K562 (cell line): ENCODE results near the gene C7orf57. TPM values are rescaled to one million over a fixed set of nuclear protein-coding genes. Genes with fewer than 3 reads are reported as not detected.

Experiments
- ATAC-seq: fragments of 200-7000 bp; cut with Tn5 transposase; 3 replicates; pipeline ENCODE4 v1.9.1; 2020; ENCODE audit warnings: moderate library complexity
- BruUV-seq: library from RNA; stranded (reverse); fragments of 400-500 nt; replicated peaks from 2 replicates; lab custom pipeline; 2021; lab: Mats Ljungman, UMichigan
- CTCF ChIA-PET: fragments of 300-600 bp; formaldehyde crosslinking; extraction: SDS; loops from one replicate; lab custom pipeline; 2021; ENCODE audit warnings: low intra/inter-chr PET ratio; lab: Yijun Ruan, JAX
- POLR2A ChIA-PET: fragments of 300-600, 350-650 bp; sonication (Branson Sonifier 250); formaldehyde crosslinking; extraction: SDS; loops from one replicate; lab custom pipeline; 2021; ENCODE audit warnings: antibody characterized with exemption, inconsistent platforms; lab: Yijun Ruan, JAX
- DNase-seq, 4 experiments: peaks; one replicate each; pipeline versions ENCODE4 v3.0.0 to v3.0.0-alpha.2; 2011 to 2018; ENCODE audit warnings: low spot score in 3 of 4, mixed read lengths in 3 of 4; ENCODE audit errors: extremely low read depth in 1 of 4
- FAIRE-seq: peaks from 2 replicates; lab custom pipeline; 2011; peaks lifted over from hg19 to GRCh38; lab: Jason Lieb, UNC
- H2AFZ ChIP-seq: 2 replicates; pipeline ENCODE4 v1.6.0; 2011; ENCODE audit warnings: low read depth, low read length, control low read depth, inconsistent platforms
- H3K27ac ChIP-seq: fragments of 200-600 bp; 3 replicates; pipeline ENCODE4 v1.8.0; 2011; ENCODE audit warnings: low read depth, mild to moderate bottlenecking, control low read depth, inconsistent platforms, low read length, moderate library complexity, mixed read lengths; ENCODE audit errors: extremely low read depth
- H3K27me3 ChIP-seq, 2 experiments: fragments of 300-600 bp in 1 of 2; 2 replicates in 1 of 2; 3 replicates in 1 of 2; pipeline versions ENCODE4 v1.6.0 to v1.8.0; 2011; ENCODE audit warnings: inconsistent platforms in 2 of 2, low read length in 2 of 2, mild to moderate bottlenecking in 1 of 2, mixed read lengths in 1 of 2, moderate library complexity in 1 of 2; ENCODE audit not compliant: control insufficient read depth in 2 of 2, insufficient read depth in 2 of 2
- H3K36me3 ChIP-seq: fragments of 300-600 bp; 3 replicates; pipeline ENCODE4 v1.8.0; 2011; ENCODE audit warnings: mild to moderate bottlenecking, low read length, inconsistent platforms; ENCODE audit not compliant: control insufficient read depth, insufficient read depth
- H3K4me1 ChIP-seq, 2 experiments: fragments of 200-600 bp in 1 of 2; replicated peaks in 1 of 2; 2 replicates in 1 of 2; 3 replicates in 1 of 2; pipeline versions ENCODE4 v1.5.1 to v1.8.0; 2011; ENCODE audit warnings: inconsistent platforms in 2 of 2, low read length in 2 of 2, mild to moderate bottlenecking in 1 of 2, mixed read lengths in 1 of 2, moderate library complexity in 1 of 2; ENCODE audit not compliant: control insufficient read depth in 2 of 2, insufficient read depth in 2 of 2
- H3K4me2 ChIP-seq: 2 replicates; pipeline ENCODE4 v1.6.1; 2011; ENCODE audit warnings: low read length, control low read depth, inconsistent platforms, mixed read lengths; ENCODE audit not compliant: insufficient read depth
- H3K4me3 ChIP-seq: fragments of 200-600 bp; sonication (generic), shearing (Covaris generic); 2 replicates; pipeline ENCODE4 v1.5.1; 2016; ENCODE audit warnings: control low read depth, inconsistent platforms
- H3K79me2 ChIP-seq: fragments of 200-600 bp; 3 replicates; pipeline ENCODE4 v1.8.0; 2011; ENCODE audit warnings: low read length, inconsistent platforms; ENCODE audit not compliant: control insufficient read depth, insufficient read depth
- H3K9ac ChIP-seq, 2 experiments: 2 replicates each; pipeline versions ENCODE4 v1.6.0 to v1.6.1; 2011; ENCODE audit warnings: low read depth in 2 of 2, low read length in 2 of 2, control low read depth in 1 of 2, inconsistent platforms in 1 of 2, mild to moderate bottlenecking in 1 of 2, mixed read lengths in 1 of 2; ENCODE audit not compliant: insufficient read depth in 1 of 2
- H3K9me1 ChIP-seq: one replicate; pipeline ENCODE4 v1.6.0; 2011; ENCODE audit warnings: inconsistent platforms, mild to moderate bottlenecking, low read length, moderate library complexity; ENCODE audit not compliant: control insufficient read depth, insufficient read depth
- H3K9me3 ChIP-seq: replicated peaks from 2 replicates; pipeline ENCODE4 v1.5.1; 2011; ENCODE audit warnings: low read depth, low read length, inconsistent platforms; ENCODE audit not compliant: control insufficient read depth, insufficient read depth
- H4K20me1 ChIP-seq: replicated peaks from 2 replicates; pipeline ENCODE4 v1.6.1; 2011; ENCODE audit warnings: low read length, inconsistent platforms, mixed read lengths; ENCODE audit not compliant: control insufficient read depth, insufficient read depth
- ETV1 ChIP-seq: fragments of 450-650 bp; conservative IDR thresholded peaks from 2 replicates; pipeline ENCODE4 v1.6.1; 2016; ENCODE audit warnings: missing genetic modification characterization, control low read depth, low read depth, missing compliant biosample characterization
- EZH2 ChIP-seq: IDR thresholded peaks from 2 replicates; pipeline ENCODE4 v1.6.1; 2012; ENCODE audit warnings: low read depth, mild to moderate bottlenecking, inconsistent platforms, low read length, borderline replicate concordance
- FOSL1 ChIP-seq: fragments of 200-800 bp; sonication (Bioruptor generic); conservative IDR thresholded peaks from 2 replicates; pipeline ENCODE4 v1.6.1; 2016; ENCODE audit warnings: missing genetic modification characterization, missing compliant biosample characterization
- WGBS: fragments of 100-300 bp; shearing (Covaris generic); methylation state at CpG from one replicate; pipeline ENCODE4 v1.1.6; 2016; ENCODE audit warnings: low coverage, mixed read lengths; ENCODE audit not compliant: insufficient coverage; ENCODE audit errors: missing lambda C conversion rate; 5-methylcytosine and 5-hydroxymethylcytosine counted together
- in situ Hi-C: fragments of 300-500 bp; cut with MboI; formaldehyde crosslinking; loops from 4 replicates; pipeline ENCODE4 v1.15.0; 2018; ENCODE audit warnings: inconsistent platforms, mixed read lengths
- intact Hi-C: fragments of 100-400 bp; cut with micrococcal nuclease; formaldehyde crosslinking; loops from 2 replicates; pipeline ENCODE4 v1.14.2; 2022
- polyA plus RNA-seq, 8 experiments: library from polyadenylated mRNA; depleted of rRNA in 4 of 8; stranded (reverse) in 5 of 8; unstranded in 3 of 8; fragments of >200 nt; fragmentation: Nextera tagmentation in 2 of 8; fragmentation: Illumina TruSeq in 1 of 8; extraction: Ambion mirVana in 2 of 8; extraction: Trizol in 1 of 8; gene quantifications; 2 replicates each; pipeline versions ENCODE4 v1.2.1 to v1.2.3, GENCODE V29; 2011 to 2014; ENCODE audit warnings: inconsistent platforms in 1 of 8, missing spikeins in 1 of 8
- total RNA-seq, 7 experiments: library from RNA; depleted of rRNA in 6 of 7; stranded (reverse); fragments of >200 nt in 6 of 7; fragmentation: Illumina TruSeq in 2 of 7; extraction: Trizol in 2 of 7; gene quantifications; 2 replicates each; pipeline versions ENCODE4 v1.2.1 to v1.2.3, GENCODE V29; 2011 to 2021; ENCODE audit warnings: low replicate concordance in 1 of 7
- TF ChIP-seq, protein P1 (sequence below): fragments of 450-650 bp; IDR thresholded peaks from 2 replicates; pipeline ENCODE4 v1.6.1; 2017; ENCODE audit warnings: mild to moderate bottlenecking, moderate library complexity
- TF ChIP-seq, protein P2 (sequence below): fragments of 450-650 bp; formaldehyde crosslinking; IDR thresholded peaks from 2 replicates; pipeline ENCODE4 v1.4.0; 2020; ENCODE audit warnings: mild to moderate bottlenecking, mixed read lengths

C7orf57 gene
- total and polyA plus RNA-seq, 9 of the 15 experiments (the other 6 are each of a cell fraction or from before 2014, with no cell fraction given), result not detected

DNA sequence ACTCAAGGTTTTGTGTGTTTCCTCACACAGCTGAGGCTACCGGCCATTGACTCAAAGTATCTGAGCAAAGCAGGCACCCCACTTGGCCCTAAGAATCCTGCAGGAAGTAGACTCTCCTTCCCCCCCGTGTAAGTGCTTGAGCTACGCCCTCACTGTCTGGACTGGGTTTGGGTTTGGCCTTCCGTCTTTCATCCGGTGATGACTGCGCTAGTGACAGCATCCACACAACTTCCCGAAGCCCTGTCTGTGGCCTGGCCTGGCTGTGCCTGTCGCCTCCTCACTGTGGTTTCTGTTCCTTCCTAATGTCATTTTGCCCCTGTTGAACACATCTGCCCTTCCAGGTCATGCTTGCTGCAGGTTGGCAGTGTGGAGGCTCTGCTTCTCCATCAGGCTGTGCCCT lies 14.5 kb downstream of the C7orf57 start:
- H2AFZ ChIP-seq, result no peak overlapping the region
- H3K27me3 ChIP-seq, result peaks cover 14 to 34% of the 10 kb centered on the region in 2 experiments; a peak in 4 of 5 replicates
- BruUV-seq, result no TSS peak
- no peaks in the 10 kb centered on the region for H3K4me1 ChIP-seq
- WGBS, result 2% methylated on average over 8 of the region's 8 CpGs
- ChIA-PET CTCF (no interaction called here), POLR2A (no interaction called here)
- no peak overlapping the region for H3K27ac ChIP-seq
- H3K9me3 ChIP-seq, result no peaks in the 10 kb centered on the region
- no peak overlapping the region for H3K4me2 ChIP-seq
- H3K9me1 ChIP-seq, result no peaks in the 10 kb centered on the region
- FAIRE-seq (no peak), DNase-seq (no peak), ATAC-seq (no peak; the same call in 2 of the 3 replicates)
- no peaks in the 10 kb centered on the region for H3K79me2 ChIP-seq
- no peaks in the 10 kb centered on the region for H3K36me3 ChIP-seq
- H3K9ac ChIP-seq, result no peak overlapping the region
- intact Hi-C loops, result no loop called here
- peak; percentile 42; the same call in 1 of the 2 replicates for TF ChIP-seq ETV1 (tag)
- TF ChIP-seq EZH2, result no peak
- no peak overlapping the region for H3K4me3 ChIP-seq
- in situ Hi-C loops, result no loop called here
- no peaks in the 10 kb centered on the region for H4K20me1 ChIP-seq

DNA sequence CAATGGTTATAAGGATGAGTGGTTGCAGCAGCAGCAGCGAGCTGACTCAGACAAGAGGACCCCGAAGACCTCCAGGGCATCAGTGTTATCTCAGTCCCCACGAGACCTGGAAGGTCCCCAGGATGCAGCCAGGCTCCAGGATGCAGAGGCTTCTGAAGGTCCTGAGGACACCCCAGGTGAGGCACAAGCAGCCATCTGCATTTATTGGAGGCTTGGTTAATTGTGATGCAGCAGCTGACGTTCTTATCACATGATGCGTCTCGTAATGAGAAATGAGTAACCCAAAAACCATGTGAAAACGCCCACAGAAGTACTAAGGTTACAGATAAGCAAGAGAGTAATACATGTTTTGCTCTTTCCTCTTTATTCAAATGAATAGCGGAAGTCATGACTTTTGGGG lies 17.4 kb downstream of the C7orf57 start:
- DNase-seq (no peak), FAIRE-seq (no peak), ATAC-seq (no peak)
- ChIA-PET POLR2A (no interaction called here), CTCF (no interaction called here)
- BruUV-seq, result no TSS peak
- Histone ChIP-seq H3K79me2 (no peaks in the 10 kb centered on the region), H3K9ac (no peak overlapping the region), H3K36me3 (no peaks in the 10 kb centered on the region), H3K9me3 (no peaks in the 10 kb centered on the region), H3K4me3 (no peak overlapping the region), H3K4me2 (no peak overlapping the region), H2AFZ (no peak overlapping the region), H4K20me1 (no peaks in the 10 kb centered on the region), H3K9me1 (no peaks in the 10 kb centered on the region), H3K4me1 (no peaks in the 10 kb centered on the region), H3K27ac (no peak overlapping the region), H3K27me3 (peaks cover 8 to 14% of the 10 kb centered on the region in 2 experiments; a peak in 4 of 5 replicates)
- TF ChIP-seq, protein P1, sequence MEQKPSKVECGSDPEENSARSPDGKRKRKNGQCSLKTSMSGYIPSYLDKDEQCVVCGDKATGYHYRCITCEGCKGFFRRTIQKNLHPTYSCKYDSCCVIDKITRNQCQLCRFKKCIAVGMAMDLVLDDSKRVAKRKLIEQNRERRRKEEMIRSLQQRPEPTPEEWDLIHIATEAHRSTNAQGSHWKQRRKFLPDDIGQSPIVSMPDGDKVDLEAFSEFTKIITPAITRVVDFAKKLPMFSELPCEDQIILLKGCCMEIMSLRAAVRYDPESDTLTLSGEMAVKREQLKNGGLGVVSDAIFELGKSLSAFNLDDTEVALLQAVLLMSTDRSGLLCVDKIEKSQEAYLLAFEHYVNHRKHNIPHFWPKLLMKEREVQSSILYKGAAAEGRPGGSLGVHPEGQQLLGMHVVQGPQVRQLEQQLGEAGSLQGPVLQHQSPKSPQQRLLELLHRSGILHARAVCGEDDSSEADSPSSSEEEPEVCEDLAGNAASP, result no peak
- peak; percentile 74 for TF ChIP-seq FOSL1 (tag)
- TF ChIP-seq, protein P2, sequence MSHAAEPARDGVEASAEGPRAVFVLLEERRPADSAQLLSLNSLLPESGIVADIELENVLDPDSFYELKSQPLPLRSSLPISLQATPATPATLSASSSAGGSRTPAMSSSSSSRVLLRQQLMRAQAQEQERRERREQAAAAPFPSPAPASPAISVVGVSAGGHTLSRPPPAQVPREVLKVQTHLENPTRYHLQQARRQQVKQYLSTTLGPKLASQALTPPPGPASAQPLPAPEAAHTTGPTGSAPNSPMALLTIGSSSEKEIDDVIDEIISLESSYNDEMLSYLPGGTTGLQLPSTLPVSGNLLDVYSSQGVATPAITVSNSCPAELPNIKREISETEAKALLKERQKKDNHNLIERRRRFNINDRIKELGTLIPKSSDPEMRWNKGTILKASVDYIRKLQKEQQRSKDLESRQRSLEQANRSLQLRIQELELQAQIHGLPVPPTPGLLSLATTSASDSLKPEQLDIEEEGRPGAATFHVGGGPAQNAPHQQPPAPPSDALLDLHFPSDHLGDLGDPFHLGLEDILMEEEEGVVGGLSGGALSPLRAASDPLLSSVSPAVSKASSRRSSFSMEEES (CRISPR knock-in tag), result 0 out of 2 replicates have a peak, but pooled peaks have one; percentile 24
- intact Hi-C loops (no loop called here), in situ Hi-C loops (no loop called here)
- WGBS, result 0% methylated on average over 8 of the region's 8 CpGs
